ENCODE results near the gene NUFIP1.
"Not testable (repeated sequence)": the region's sequence is repeated elsewhere in the genome, so short reads cannot be mapped to it uniquely, and the experiment has no call there.

Gene NUFIP1

DNA sequence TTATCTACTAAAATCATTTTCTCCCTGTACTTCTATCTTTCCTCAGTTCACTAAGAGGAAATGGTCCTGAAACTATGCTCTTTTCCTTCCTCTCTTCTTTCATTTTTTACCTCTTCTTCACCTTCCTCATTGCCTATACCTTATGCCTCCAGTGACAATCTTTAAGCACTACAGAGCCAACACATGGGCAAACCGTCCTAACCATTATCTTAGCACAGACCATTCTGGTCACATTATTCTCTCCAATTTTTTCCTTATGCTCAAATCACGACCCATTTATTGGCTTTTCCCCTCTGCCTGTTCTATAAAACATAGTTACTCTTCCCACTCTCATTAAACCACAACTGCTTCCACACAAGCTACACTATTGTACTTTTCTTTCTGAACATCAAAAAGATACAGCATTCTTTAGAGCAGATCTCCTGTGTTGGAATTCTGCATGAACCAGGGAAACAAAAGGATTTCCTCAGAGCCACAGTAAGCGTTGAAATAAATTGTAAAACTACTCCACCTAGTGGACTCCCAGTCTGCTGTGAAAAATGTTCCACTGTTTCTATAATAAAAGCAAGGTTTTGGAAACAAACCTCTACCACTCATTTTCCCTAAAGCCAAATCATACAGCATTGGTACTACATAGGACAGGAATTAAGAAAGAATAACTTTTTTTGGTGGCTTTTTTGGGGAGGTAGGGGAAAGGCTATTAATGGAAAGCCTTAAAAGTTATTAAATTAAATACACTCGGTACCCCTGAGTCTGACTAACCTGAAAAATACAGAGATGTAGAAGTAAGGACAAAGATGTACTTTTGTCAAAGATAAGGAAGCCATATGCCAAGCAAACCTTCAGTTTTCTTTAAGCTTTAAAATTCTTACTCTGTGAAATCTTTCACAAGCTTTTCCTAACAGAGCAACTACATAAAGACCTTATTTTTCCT, 19.5 kb downstream of the NUFIP1 start:
- DNase-seq: no peak

DNA sequence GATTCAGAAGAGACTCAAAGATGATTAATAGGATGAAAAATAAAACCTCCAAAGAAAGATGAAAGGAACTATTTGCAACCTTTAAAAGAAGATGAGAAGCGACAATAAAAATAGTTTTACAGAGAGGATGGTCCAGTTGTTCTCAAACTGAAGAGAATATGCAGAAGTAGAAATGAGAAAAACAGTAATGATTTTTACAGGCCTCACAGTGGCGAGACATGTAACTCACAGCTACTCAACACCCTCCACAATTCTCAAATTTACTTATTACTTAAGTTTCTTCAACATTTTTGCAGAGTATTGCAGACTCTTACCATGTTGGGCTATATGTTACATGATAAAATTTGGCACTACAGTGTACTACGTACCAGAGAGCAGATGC, 20.8 kb downstream of the NUFIP1 start:
- no peak for DNase-seq

DNA sequence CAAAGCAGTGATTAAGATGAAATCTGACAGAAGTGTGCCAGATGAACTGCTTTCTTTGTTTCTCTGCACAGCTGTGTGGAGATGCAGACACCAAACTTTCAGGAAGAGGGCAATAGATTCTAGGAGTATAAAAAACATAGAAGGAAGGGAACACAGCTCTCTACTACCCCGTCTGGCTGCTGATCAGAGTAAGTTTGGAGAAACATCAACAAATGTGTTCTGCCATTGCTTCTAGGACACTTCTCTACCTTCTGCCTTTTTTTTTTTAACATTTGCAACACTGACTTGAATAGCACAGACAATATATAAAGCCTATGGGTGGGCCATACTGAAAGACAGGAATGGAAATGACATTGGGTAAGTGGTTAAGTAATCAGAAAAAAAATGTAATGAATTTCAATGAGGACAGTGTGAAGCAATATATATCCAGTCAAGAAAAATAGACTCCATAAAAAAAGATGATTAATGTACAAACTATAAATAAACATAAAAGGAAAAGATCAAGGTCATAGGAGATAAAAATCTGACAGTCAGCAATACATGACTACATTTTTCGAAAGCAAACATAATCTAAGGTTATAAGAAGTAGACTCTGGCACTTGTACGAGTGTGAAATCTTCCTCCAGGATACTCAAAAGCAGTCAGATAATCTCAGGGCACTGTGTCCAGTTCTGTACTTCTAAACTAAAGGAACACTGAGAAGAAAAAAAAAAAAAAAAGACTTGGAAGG, 21.4 kb downstream of the NUFIP1 start:
- no peak for DNase-seq

DNA sequence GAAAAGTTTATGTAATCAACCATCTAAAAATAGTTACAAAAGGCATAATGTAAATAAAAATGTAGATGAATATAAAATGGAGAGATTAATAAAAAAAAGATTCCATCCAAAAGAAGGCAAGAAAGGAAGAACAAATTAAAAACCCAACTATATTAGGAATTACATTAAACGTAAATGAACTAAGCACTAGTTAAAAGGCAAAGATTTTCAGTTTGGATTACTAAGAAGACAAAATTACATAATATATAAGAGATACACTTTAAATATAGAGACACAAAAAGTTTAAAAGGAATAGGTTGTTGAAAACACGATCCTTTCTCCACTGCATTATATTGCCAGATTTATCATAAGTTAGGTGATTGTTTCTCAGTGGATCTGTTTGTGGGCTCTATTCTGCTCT, 27.3 kb downstream of the NUFIP1 start:
- no peak for DNase-seq

DNA sequence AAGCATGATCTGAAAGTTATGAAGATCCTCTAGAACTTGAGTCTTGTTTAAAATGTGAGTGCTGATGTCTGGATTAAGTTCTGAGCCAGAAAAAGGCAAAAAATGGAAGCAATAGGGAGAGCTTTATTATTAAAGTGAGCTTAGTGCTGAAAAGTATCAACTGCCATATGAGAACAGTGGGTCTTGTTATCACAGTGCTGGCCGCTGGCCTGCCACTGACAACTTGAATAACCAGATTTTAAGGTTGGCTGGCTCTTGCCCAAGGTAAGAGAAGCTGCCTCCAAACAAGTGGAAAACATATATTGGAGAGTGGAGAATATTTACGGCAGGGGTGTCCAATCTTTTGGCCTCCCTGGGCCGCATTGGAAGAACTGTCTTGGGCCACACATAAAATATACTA, 33.9 kb downstream of the NUFIP1 start:
- DNase-seq: no peak

DNA sequence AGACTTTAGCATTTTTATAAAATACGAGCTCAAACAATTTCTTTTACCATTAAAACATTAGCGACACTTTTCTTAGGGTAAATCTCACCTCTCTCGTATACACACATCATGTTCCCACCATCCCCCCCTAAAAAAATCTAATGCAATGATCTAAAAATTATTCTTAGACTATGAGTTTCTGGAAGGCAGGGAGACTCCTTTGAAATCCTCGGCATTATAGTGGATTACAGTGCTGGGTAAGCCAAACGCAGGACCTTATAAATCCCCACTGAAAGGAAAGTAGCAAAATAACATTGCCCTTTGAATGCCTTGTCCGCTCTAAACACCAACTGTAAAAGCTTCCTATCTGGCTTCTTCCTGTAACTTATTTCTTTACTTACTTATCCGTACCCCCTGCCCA, 35.0 kb downstream of the NUFIP1 start:
- DNase-seq: no peak

DNA sequence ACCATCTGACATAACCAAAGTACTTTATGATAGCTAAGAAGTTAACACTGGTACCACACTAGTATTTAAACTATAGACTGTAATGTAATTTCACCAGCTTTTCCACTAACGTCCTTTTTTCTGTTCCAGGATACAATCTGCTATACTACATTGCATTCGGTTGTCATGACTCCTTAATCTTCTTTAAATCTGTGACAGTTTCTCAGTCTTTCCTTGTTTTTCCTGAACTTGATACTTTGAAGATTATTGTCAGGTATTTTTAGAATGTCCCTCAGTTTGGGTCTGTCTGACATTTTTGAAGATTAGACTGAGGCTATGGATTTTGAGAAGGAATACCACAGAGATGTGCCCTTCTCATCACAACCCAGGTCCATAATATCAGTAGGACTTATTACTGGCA, 36.6 kb downstream of the NUFIP1 start:
- DNase-seq: no peak

DNA sequence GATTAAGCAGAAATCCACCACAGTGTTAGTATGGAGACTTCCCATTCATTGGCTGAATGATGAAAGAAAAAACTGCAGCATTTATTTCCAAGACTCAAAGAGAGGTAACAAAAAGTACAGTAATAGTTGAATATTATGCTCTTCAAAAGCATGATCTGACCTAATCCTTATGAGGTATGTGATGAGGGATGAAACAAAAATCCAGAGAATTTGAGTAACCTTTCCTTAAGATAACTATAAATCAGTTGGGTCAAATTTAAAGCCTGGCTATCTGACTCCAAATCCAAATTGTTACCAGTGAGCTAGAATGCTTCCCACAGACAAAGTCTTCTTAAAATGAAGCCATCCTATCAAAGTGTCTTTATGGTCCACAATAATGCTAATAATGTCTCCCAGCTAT, 38.1 kb downstream of the NUFIP1 start:
- no peak for DNase-seq

DNA sequence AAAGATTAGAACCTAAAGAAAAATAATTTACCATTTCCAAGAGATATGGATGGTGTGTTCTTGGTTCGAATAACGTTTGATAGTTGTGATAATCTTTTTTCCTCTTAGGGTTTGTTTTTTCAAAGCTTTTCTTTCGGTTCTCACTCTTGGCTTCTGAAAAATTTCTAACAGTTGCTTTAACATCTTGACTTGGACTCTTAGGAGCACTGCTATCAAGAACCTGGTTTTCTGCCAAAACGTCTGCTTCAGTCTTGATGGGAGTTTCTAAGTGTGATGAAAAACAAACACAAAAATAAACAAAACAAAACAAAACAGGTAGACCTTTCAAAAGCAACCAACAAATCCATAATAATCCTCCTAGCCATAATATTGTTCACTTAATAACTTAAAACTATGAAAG, 45.9 kb downstream of the NUFIP1 start:
- not testable (repeated sequence) for DNase-seq

DNA sequence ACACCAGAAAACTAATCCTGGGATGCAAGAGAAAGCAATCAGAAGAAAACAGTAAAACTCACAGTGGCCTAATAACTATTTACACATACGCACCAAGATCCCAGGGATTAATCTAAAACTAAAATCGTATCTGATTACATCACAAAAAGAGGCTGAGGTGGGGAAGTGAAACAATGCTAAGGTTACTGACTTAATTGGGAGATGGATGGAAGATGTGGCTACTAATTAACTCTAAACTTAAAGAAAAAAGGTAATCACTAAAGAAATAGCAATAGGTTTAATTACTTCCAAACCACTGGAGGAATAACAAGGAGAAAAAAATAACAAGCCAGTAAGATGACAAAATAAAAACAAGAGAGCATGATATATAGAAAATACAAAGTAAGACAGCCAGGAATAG, 50.4 kb downstream of the NUFIP1 start:
- no peak for DNase-seq

DNA sequence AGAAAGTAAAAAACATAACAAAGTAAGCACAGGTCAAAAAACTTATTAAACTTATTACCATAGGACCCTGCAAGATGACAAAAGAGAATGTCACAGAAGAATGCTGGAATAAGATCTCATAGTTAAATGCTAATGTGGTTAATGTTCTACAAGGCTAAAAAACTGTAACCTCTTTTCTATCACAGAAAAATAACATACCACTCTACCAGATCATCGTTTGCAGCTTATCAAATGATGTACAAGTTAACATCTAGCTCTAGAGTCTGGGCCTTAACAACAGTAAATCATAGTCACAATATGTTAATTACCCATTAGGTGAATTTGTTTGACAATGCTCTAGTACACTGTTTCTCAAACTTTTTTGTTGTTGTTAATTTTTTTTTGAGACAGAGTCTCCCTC, 53.0 kb downstream of the NUFIP1 start:
- DNase-seq: no peak

DNA sequence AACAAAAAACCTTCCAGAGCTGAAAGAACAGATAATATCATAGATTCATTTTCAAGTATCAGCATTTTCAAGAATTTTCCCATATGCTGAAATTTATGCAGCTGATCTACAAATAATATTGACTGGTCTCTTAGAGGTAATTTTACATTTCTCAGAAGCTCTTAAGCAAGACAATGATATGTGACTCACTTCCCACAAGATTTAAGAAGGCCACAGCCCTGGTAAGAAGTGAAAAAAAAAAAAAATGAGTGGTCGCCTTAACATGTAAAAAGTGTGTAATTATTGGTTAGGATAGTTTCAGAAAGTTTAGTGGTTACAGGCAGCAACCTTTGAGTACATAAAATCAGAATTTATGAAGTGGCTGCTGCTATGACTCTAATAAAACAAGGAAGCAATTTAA, 54.5 kb downstream of the NUFIP1 start:
- no peak for DNase-seq

DNA sequence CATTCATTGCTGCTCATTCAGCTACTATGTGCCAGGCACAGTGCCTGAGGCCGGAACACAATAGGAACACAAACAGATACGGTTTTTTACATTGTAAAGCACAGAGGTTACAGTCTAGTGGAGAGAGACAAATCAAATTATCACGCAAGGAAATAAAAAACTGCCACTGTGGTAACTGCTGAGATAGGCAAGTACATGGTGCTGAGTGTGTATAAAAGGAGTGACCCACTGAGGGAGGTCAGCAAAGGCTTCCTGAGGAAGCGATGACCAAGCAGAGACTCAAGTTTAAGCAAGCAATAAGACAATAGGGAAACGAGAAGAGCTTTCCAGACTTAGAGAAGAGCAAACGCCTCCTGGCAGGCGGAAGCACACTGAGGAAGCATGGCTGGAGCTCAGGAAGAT, 56.4 kb downstream of the NUFIP1 start:
- DNase-seq: no peak

DNA sequence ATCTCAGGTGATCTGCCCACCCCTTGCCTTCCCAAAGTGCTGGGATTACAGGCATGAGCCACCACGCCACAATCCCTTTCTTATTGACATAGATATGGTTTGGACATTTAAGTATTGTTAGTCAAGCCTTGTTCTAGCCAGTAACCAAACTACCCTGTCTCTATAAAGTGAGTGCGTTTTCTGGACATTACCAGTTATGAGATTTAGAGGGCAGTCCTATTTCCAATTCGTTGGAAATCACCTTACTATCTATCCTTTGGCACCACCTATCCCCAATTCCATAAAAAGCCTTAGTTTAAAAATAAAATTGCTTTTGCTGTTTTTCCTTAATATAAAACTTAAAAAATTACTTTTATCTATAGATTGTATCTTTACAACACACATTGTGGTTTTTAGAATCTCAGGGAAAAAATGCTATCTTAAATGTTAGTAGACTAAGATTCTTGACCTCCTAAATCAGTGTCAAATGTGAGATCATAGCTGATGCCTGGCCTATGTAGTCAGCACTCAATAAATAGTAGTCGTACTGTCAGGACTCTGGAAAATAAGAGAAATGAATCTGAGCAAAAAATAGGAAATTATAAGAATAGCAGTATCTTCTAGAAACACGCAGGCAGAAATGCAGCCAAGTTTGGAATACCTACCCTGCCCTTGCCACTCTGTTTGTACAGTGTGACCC, 57.0 kb downstream of the NUFIP1 start:
- DNase-seq: no peak

DNA sequence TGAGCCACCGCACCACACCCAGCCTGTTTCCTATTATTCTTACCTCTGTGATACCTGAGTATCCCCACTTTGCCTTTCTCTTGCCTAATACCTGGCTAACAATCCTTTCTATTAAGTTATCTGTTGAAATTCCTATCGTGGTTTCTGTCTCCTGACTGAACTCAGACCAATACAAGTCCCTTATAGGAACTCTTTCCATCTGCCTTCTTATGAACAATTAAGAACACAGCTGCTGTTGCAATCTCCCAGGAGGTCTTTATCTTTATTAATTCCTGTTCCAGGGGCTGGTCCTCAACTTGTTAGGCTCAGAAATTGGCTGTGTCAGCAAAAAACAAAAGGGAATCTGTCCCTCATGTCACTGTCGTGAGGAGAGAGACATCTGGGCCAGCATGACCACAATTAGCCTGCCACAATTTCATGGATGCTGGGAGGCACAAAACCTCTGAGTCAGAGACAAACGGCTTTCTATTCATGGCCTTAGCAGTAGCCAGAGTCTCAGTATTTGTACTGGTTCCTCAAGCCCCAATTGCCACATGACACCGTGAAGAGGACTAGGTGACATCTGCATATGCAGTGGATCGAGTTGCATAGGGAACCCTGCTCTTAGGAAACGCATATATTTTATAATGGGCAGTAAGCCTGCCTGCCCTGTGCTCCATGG, 58.2 kb downstream of the NUFIP1 start:
- peak; percentile 70 for DNase-seq

DNA sequence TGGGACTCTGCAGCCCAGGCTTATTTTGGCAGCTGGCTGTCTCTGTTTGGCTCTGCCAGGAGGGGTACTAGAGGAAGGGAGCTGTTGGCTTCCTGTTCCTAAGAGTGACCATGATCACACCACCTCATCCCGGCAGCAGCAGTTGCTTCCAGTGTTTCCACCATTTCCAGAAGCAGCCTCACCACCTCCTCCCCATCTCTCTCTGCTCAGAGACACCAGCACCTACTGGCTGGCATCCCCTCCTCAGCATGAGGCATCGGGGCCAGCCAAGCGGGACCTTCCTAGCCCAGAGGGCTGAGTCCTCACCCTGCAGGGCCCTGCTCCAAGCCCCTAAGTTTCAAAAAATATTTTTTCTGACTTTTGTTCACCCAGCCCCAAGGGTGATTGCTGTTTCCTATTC, 59.0 kb downstream of the NUFIP1 start:
- no peak for DNase-seq

DNA sequence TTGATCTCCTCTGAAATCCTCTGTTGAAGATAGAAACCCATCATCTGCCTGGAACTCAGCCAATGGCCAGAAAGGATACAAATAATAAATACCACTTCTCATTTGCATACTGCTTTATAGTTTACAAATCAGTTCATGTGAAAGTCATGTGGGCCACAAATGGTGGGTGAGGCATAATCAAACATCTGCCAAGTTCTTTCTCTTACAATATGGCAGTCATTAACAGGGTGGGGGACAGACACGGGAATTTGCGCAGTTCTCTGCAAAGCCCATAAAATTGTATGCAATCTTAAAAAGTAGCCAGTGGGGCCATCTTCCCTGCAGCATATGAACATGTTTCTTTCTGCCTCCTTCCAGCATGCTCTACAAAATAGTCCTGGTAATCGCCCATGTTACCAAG, 59.6 kb downstream of the NUFIP1 start:
- no peak for DNase-seq

DNA sequence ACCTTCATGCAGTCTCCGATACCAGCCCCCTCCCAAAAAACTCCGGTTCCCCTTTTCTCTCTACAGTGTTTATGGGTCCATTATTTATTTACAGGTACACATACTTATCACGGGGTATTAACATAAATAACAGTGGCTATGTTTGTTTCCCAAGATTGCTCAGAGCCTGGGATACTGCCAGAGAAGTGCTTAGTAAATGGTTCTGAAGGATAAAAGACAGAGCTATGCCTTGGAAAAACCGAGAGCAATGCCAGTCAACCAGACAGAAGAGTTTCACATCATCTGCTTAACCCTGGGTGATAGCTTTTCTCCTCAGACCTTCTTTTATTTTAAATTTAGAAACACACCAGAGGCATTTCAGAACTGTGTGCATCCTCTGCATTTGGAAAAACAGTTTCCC, 61.3 kb downstream of the NUFIP1 start:
- no peak for DNase-seq

DNA sequence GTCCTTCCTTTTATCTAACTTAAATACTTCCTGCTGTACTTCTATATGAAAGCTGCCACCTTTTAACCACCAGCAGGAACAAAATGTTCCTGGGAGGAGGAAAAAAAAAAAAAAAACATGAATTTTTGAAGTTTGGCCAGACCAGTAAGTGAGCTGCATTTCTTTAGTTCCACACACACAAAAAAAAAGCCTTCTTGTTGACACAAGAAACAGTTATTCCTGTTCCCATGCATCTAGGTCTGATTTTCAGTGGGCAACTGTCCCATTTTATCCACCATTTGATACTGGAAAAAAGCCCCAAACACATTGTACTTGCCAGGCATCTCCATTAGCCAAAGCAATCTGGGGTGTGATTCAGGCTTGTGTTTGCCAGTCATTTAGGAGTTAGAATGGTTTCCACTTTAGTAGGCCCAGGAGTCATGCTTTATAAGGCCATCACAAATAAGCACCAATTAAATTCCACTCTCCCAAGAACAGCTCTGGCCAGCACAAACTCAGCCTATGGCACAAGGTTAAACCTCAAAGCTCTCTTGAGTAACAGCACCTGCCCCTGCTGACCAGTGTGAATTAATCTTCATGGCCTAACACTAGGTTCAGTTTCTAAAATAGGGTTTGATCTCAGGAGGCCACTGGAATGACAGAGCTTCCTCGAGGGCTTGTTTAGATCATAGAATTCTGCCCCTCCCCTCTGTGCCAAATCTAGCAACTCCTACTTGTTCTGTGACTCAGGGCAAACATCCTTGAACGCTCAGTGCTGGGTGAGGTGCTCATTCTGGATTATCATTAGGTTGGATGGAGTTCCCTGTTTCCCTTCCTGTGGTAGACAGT, 67.1 kb downstream of the NUFIP1 start:
- no peak for DNase-seq

DNA sequence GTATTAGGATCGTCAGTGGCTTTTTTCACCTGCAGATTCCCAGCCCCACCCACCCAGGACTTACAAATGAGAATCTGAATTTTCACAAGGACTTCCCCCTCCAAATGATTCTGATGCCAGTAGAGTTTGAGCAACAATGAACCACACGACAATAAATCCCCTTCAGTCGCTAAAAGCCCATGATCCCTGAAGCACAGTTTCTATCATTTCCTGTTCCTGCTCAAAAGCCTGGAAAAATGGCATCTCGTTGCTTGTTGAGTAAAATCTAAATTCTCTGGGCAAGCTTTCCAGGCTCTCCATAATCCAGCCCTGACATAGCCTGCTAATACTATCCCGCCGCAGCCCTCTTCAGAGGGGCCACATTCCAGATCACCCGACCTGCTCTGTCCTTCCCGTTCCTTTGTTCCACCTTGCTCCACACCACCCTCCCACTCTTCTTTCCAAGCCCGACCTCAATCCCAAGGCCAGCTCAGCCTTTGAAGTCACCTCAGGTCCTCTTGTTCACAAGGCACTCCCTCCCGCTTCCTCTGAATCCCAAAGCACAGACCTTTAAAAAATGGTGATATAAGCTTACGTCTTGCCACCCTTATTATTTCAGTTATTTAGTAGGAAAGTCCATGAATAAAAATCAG, 67.9 kb downstream of the NUFIP1 start:
- peak; percentile 62 for DNase-seq

DNA sequence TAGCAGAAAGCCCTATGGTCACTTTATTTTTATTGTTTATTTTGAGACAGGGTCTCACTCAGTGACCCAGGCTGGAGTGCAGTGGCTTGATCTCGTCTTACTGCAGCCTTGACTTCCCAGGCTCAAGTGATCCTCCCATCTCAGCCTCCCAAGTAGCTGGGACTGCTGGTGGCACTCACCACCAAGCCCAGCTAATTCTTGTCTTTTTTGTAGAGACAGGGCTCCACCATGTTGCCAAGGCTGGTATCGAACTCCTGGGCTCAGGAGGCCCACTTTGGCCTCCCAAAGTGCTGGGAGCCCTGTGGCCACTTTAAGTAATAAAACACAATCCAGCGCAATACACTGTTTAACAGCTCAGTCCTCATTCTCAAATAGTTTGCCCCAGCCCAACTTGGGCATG, 69.3 kb downstream of the NUFIP1 start:
- DNase-seq: no peak

Data from islet precursor cell (in vitro differentiated cells).